HFF-Myc (cell line): ENCODE measurements around the gene TARBP1.

Experiments
- DNase-seq: peaks from one replicate; pipeline ENCODE4 v3.0.0-alpha.2; 2011; ENCODE audit warnings: low read depth; ENCODE audit errors: extremely low read depth
- H3K4me3 ChIP-seq: replicated peaks from 2 replicates; pipeline ENCODE4 v1.5.1; 2011; ENCODE audit warnings: low read depth, mild to moderate bottlenecking, control low read depth, low read length
- TF ChIP-seq, protein P1 (sequence below): IDR thresholded peaks from 2 replicates; pipeline ENCODE4 v1.5.1; 2012; ENCODE audit warnings: mild to moderate bottlenecking, low read depth, low read length, control low read depth; ENCODE audit errors: missing control alignments

TARBP1 gene

DNA sequence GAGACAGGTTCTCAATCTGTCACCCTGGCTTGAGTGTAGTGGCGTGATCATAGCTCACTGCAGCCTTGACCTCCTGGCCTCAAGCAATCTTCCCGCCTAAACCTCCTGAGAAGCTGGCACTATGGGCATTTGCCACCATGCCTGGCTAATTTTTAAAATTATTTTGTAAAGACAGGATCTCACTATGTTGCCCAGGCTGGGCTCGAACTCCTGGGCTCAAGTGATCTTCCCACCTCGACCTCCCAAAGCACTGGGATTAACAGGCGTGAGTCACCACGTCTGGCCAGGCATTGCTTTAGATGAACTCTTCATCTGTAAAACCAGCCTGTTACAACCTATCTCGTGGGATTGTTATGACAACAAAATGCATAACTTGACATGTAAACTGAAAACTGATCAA is 103.3 kb downstream of the TARBP1 start:
- H3K4me3 ChIP-seq = no peak overlapping the region
- TF ChIP-seq, protein P1, sequence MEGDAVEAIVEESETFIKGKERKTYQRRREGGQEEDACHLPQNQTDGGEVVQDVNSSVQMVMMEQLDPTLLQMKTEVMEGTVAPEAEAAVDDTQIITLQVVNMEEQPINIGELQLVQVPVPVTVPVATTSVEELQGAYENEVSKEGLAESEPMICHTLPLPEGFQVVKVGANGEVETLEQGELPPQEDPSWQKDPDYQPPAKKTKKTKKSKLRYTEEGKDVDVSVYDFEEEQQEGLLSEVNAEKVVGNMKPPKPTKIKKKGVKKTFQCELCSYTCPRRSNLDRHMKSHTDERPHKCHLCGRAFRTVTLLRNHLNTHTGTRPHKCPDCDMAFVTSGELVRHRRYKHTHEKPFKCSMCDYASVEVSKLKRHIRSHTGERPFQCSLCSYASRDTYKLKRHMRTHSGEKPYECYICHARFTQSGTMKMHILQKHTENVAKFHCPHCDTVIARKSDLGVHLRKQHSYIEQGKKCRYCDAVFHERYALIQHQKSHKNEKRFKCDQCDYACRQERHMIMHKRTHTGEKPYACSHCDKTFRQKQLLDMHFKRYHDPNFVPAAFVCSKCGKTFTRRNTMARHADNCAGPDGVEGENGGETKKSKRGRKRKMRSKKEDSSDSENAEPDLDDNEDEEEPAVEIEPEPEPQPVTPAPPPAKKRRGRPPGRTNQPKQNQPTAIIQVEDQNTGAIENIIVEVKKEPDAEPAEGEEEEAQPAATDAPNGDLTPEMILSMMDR = no peak
- DNase-seq = no peak

DNA sequence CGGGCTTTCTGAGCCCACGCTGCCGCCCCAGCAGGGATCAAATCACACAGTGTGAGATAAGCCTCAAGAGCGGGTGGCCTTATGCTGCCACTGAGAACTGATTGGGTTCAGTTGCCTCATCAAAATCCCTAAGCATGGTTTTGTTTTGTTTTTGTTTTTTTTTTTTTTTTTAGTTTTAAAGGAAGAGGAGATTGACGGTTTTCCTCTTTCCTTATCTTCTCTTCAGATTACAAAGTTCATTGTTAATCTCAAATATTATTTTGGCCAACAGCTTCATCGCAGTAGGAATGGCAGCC is 105.1 kb downstream of the TARBP1 start:
- no peak for DNase-seq
- TF ChIP-seq, protein P1 = no peak
- H3K4me3 ChIP-seq = peak overlapping the region; percentile 61

DNA sequence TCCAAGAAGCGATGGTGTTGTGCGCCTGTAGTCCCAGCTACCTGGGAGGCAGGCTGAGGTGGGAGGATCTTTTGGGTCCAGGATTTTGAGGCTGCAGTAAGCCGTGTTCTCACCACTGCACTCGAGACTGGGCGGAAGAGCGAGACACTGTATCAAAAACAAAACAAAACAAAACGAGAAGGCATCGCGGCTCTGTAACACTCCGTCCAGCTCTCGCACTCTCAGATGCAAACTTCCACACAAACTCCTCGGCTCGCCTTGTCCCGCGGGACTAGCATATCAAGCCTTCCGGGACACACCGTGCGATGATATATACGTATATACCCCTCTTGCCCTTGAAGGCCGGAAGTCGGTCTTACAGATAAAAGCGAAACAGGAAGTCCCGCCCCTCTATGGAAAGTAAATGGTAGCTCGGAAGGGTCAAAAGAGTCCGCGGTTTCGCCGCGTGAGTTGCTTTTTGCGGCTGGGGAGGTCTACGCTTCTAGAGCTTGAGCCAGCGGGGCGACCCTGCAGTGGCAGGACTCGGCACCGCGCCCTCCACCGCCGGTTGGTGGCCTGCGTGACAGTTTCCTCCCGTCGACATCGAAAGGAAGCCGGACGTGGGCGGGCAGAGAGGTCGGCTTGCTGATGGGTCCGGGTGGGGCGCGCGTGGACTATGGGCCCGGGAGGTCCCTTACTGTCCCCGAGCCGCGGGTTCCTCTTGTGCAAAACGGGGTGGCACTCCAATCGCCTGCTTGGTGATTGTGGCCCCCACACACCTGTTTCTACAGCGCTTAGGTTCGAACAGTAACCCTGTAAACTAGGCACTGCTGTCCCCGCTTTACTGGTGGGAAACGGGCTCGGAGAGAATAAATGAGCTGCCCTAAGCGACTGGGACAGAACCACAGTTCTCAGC is 105.7 kb downstream of the TARBP1 start, which contains the start of gene COA6:
Gene COA6 (plus strand): TSS at position 393 of the 895 bp plus-strand sequence. CDS start 11 bp downstream, at position 404.
- TF ChIP-seq, protein P1 = no peak
- DNase-seq = peak; percentile 92
- H3K4me3 ChIP-seq = peak within 1 kb of the TSS; percentile 61

DNA sequence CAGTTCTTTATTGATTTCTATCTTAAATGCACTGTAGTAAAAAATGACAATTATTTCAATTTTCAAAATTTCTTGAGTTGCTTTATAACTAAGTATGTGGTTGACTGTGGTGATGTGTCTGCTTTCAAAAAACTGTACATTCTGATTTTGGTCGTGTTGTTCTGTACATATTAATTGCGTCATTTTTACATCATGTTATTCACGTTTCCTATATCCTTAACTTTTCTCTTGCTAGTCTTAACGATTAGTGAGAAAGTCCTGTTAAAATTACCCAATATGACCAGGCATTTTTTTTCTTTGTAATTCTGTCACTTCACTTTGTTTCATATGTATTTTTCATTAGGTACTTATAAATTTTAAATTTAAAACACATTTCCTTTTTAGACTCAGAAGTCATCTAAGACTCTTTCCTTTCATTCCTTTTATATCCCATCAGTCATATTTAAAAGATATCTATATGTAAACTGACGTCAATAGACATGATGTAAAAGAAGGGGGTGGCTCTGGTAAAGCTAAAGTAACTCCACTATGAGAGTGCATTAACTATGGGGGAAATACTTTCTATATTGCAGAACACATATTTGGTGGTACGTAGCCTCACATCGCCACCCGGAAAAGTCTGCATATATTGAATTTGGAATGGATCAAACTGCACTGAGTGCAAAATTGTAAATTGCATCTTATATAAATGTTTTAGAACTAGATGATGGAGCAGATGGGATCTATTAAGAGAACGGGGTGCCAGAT is 106.8 kb downstream of the TARBP1 start:
- DNase-seq = no peak
- peak overlapping the region; percentile 61 for H3K4me3 ChIP-seq
- TF ChIP-seq, protein P1 = no peak

DNA sequence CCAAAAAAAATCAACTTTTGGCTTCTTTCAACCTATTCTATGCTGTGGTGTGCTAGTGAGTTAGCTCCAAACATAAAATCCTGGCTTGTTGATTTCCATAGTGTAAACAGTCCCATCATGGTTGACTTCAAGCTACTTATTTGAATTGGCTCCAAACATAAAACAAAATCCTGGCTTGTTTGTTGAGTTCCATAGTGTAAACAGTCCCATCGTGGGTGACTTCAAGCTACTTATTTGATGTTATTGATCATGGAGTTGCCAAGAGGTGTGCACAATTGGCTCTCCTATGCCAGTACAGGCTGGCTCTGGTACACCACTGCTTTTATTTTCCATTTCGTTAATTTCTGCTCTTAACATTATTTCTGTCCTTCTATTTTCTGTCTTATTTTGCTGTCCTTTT is 107.6 kb downstream of the TARBP1 start:
- TF ChIP-seq, protein P1 = no peak
- DNase-seq = no peak
- no peak overlapping the region for H3K4me3 ChIP-seq

DNA sequence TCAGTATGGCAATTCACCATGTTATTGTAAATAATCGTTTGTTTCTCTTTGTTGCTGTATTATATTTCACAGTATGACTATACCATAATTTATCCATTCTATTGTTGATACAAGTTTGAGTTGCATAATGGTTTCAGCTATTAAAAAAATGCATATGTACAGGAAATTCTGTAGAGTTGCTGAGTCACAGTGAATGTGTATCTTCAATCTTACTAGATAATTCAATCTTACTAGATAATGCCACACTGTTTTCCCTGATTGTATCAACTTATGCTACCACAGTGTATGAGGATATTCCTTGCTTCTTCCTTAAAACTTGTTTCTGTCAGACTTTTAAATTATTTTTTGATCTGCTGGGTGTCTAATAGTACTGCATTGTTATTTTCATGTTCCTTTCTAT is 109.2 kb downstream of the TARBP1 start:
- no peak overlapping the region for H3K4me3 ChIP-seq
- TF ChIP-seq, protein P1 = no peak
- DNase-seq = no peak
